Keratinocyte (primary cell): ENCODE results near the gene KIF18B. TPM values are rescaled to one million over a fixed set of nuclear protein-coding genes. Genes with fewer than 3 reads are reported as not detected.

Source experiments
- DNase-seq: peaks from one replicate; pipeline ENCODE4 v3.0.0-alpha.2; 2011; ENCODE audit warnings: low read depth, missing footprints, low spot score
- FAIRE-seq: peaks from 2 replicates; lab custom pipeline; 2011; peaks lifted over from hg19 to GRCh38; lab: Jason Lieb, UNC
- H2AFZ ChIP-seq: 2 replicates; pipeline ENCODE4 v1.6.0; 2012; ENCODE audit warnings: low read length, control low read depth, inconsistent platforms; ENCODE audit not compliant: control insufficient read depth
- H3K27ac ChIP-seq: 2 replicates; pipeline ENCODE4 v1.5.1; 2011; ENCODE audit warnings: low read length; ENCODE audit not compliant: control insufficient read depth, insufficient read depth
- H3K27me3 ChIP-seq: 3 replicates; pipeline ENCODE4 v1.6.0; 2011; ENCODE audit warnings: low read length; ENCODE audit not compliant: control insufficient read depth, insufficient read depth; ENCODE audit errors: extremely low read depth
- H3K36me3 ChIP-seq, 2 experiments: 2 replicates in 1 of 2; 3 replicates in 1 of 2; pipeline ENCODE4 v1.5.1; 2011; ENCODE audit warnings: low read length in 2 of 2, mild to moderate bottlenecking in 1 of 2; ENCODE audit not compliant: control insufficient read depth in 2 of 2, insufficient read depth in 2 of 2; ENCODE audit errors: extremely low read depth in 1 of 2
- H3K4me1 ChIP-seq: 3 replicates; pipeline ENCODE4 v1.5.1; 2011; ENCODE audit warnings: low read length; ENCODE audit not compliant: control insufficient read depth, insufficient read depth; ENCODE audit errors: extremely low read depth
- H3K4me2 ChIP-seq: 3 replicates; pipeline ENCODE4 v1.6.0; 2011; ENCODE audit warnings: low read depth, low read length; ENCODE audit not compliant: control insufficient read depth, insufficient read depth; ENCODE audit errors: extremely low read depth
- H3K4me3 ChIP-seq, 3 experiments: fragments of 200-600 bp in 1 of 3; sonication (generic) in 1 of 3; 2 replicates in 2 of 3; 3 replicates in 1 of 3; pipeline ENCODE4 v1.5.1; 2011 to 2016; ENCODE audit warnings: low read length in 3 of 3, mild to moderate bottlenecking in 3 of 3, control low read depth in 2 of 3, inconsistent platforms in 1 of 3, low read depth in 1 of 3, mixed read lengths in 1 of 3, mixed run types in 1 of 3, moderate library complexity in 1 of 3; ENCODE audit not compliant: control insufficient read depth in 2 of 3, insufficient read depth in 2 of 3; ENCODE audit errors: extremely low read depth in 1 of 3
- H3K79me2 ChIP-seq: 2 replicates; pipeline ENCODE4 v1.6.0; 2012; ENCODE audit warnings: low read length; ENCODE audit not compliant: control insufficient read depth, insufficient read depth
- H3K9ac ChIP-seq: 3 replicates; pipeline ENCODE4 v1.6.0; 2011; ENCODE audit warnings: low read length; ENCODE audit not compliant: control insufficient read depth, insufficient read depth; ENCODE audit errors: extremely low read depth
- H3K9me1 ChIP-seq: 3 replicates; pipeline ENCODE4 v1.6.0; 2011; ENCODE audit warnings: low read length; ENCODE audit not compliant: control insufficient read depth, insufficient read depth; ENCODE audit errors: extremely low read depth
- H3K9me3 ChIP-seq: 2 replicates; pipeline ENCODE4 v1.5.1; 2012; ENCODE audit warnings: low read depth, low read length; ENCODE audit not compliant: control insufficient read depth
- H4K20me1 ChIP-seq: 3 replicates; pipeline ENCODE4 v1.6.0; 2011; ENCODE audit warnings: low read length; ENCODE audit not compliant: control insufficient read depth, insufficient read depth; ENCODE audit errors: extremely low read depth
- EZH2 ChIP-seq: IDR thresholded peaks from one replicate; pipeline ENCODE4 v1.6.1; 2012; ENCODE audit warnings: inconsistent platforms, mild to moderate bottlenecking, low read length, moderate library complexity
- dilution Hi-C: fragments of 300-500 bp; cut with MboI; formaldehyde crosslinking; loops from one replicate; pipeline ENCODE4 v1.7.0; 2020; ENCODE audit warnings: low sequenced_read_pairs; ENCODE audit not compliant: extremely low pct_ligation_motif_present
- polyA plus RNA-seq, 5 experiments: library from polyadenylated mRNA; depleted of rRNA in 3 of 5; stranded (reverse) in 3 of 5; stranded (forward) in 1 of 5; unstranded in 1 of 5; fragments of >200 nt; gene quantifications; 1 replicate in 1 of 5; 2 replicates in 3 of 5; 3 replicates in 1 of 5; pipeline versions ENCODE4 v1.2.1 to v1.2.3, GENCODE V29; 2011 to 2012; ENCODE audit warnings: missing spikeins in 2 of 5, low read depth in 1 of 5, low replicate concordance in 1 of 5
- TF ChIP-seq, protein P1 (sequence below), 3 experiments: IDR thresholded peaks in 1 of 3; conservative IDR thresholded peaks in 1 of 3; optimal IDR thresholded peaks in 1 of 3; 2 replicates in 2 of 3; 3 replicates in 1 of 3; pipeline versions ENCODE3 to v1.5.1; 2011; ENCODE audit warnings: low read length in 3 of 3, mild to moderate bottlenecking in 3 of 3, moderate library complexity in 2 of 3, control low read depth in 1 of 3, inconsistent platforms in 1 of 3; ENCODE audit not compliant: insufficient read depth in 2 of 3; ENCODE audit errors: extremely low read depth in 1 of 3

The KIF18B gene
- polyA plus RNA-seq, 1 donor (not counting 4 experiments of a cell fraction or from before 2014, with no cell fraction given): 5.1 TPM

DNA sequence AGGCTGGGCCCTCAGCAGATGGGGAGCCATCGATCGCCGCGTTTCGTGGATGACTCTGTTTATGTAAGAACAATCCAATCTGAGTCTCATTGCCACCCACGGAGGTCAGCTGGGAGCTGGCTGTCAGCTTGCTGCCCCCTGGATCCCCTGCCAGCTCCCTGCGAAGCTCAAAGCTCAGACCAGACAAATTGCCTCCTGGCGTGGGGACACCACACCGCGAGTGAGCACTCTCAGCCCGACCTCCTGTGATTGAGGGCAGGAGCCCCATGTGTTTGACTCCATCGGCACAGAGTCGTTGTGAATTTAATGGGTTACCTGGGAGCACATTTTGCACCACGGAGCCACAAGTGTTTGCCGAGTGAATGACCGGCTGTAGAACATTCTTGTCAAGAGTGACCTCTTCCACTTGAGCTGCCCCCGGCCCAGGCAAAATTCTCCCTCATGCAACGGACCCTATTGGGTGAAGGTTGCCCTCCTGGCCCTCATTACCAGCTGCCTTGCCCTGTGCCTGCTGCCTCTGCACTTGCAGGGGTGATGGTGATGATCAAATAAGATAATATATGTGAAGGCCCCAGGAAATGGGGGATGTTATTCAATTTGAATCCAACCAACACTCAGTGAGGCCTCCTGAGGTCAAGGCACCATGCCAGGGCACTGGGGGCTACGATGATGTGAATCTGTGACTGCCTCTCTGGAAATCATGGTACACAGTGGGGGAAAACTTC lies 24.7 kb downstream of the KIF18B start:
- Histone ChIP-seq H2AFZ (no peak overlapping the region), H3K27me3 (no peaks in the 10 kb centered on the region), H3K9ac (no peak overlapping the region), H3K4me1 (peaks cover 8% of the 10 kb centered on the region), H3K36me3 (peaks cover 2 to 17% of the 10 kb centered on the region in 2 experiments), H4K20me1 (no peaks in the 10 kb centered on the region), H3K79me2 (no peaks in the 10 kb centered on the region), H3K4me2 (no peak overlapping the region), H3K27ac (no peak overlapping the region), H3K9me3 (no peaks in the 10 kb centered on the region), H3K4me3 (no peak overlapping the region), H3K9me1 (no peaks in the 10 kb centered on the region)
- no peak for TF ChIP-seq EZH2
- TF ChIP-seq, protein P1, sequence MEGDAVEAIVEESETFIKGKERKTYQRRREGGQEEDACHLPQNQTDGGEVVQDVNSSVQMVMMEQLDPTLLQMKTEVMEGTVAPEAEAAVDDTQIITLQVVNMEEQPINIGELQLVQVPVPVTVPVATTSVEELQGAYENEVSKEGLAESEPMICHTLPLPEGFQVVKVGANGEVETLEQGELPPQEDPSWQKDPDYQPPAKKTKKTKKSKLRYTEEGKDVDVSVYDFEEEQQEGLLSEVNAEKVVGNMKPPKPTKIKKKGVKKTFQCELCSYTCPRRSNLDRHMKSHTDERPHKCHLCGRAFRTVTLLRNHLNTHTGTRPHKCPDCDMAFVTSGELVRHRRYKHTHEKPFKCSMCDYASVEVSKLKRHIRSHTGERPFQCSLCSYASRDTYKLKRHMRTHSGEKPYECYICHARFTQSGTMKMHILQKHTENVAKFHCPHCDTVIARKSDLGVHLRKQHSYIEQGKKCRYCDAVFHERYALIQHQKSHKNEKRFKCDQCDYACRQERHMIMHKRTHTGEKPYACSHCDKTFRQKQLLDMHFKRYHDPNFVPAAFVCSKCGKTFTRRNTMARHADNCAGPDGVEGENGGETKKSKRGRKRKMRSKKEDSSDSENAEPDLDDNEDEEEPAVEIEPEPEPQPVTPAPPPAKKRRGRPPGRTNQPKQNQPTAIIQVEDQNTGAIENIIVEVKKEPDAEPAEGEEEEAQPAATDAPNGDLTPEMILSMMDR (optimal IDR thresholded peaks at IDR 0.05 in 1 of 3, IDR thresholded peaks at IDR 0.05 in 1 of 3, conservative IDR thresholded peaks at IDR 0.05 in 1 of 3; ENCODE audit: extremely low read depth in 1 of 3, insufficient read depth in 2 of 3, low read length in 3 of 3): no peak
- DNase-seq: no peak
- dilution Hi-C loops: loop anchor here (25.0 kb wide), 1 partner anchor 89 kb away; no protein-coding TSS in a partner anchor
- no peak for FAIRE-seq

- H3K27me3 ChIP-seq: no peaks in the 10 kb centered on the region
- no peak overlapping the region for H2AFZ ChIP-seq
- no peak overlapping the region for H3K27ac ChIP-seq
- DNase-seq (no peak), FAIRE-seq (no peak)
- peaks cover 2% of the 10 kb centered on the region for H3K9me1 ChIP-seq
- H3K4me2 ChIP-seq: no peak overlapping the region
- no peaks in the 10 kb centered on the region for H3K9me3 ChIP-seq
- dilution Hi-C loops: loop anchor here (25.0 kb wide), 1 partner anchor 90 kb away; no protein-coding TSS in a partner anchor
- H3K4me1 ChIP-seq: peaks cover 16% of the 10 kb centered on the region
- TF ChIP-seq EZH2: no peak
- TF ChIP-seq, protein P1 (optimal IDR thresholded peaks at IDR 0.05 in 1 of 3, IDR thresholded peaks at IDR 0.05 in 1 of 3, conservative IDR thresholded peaks at IDR 0.05 in 1 of 3; ENCODE audit: extremely low read depth in 1 of 3, insufficient read depth in 2 of 3, low read length in 3 of 3): no peak
- no peak overlapping the region for H3K9ac ChIP-seq
- no peaks in the 10 kb centered on the region for H4K20me1 ChIP-seq
- H3K36me3 ChIP-seq: peaks cover 0 to 11% of the 10 kb centered on the region in 2 experiments
- H3K4me3 ChIP-seq: no peak overlapping the region
- H3K79me2 ChIP-seq: no peaks in the 10 kb centered on the region
Measured at GRCh38 chr17:44922136-44922535, 25.4 kb downstream of the KIF18B start.
